Right ventricle myocardium inferior (tissue), 1 donor: ENCODE data around the gene ZBTB21. TPM values are rescaled to one million over a fixed set of nuclear protein-coding genes. Genes with fewer than 3 reads are reported as not detected.

Experiments used
- ATAC-seq: fragments of 200-7000 bp; cut with Tn5 transposase; one replicate; pipeline ENCODE4 v1.9.1; 2020; ENCODE audit warnings: mild to moderate bottlenecking, moderate library complexity
- DNase-seq: peaks from one replicate; pipeline ENCODE4 v3.0.0; 2021; ENCODE audit errors: missing footprints
- intact Hi-C: fragments of 100-400 bp; cut with DNase I; formaldehyde crosslinking; loops from one replicate; pipeline ENCODE4 v1.11.0; 2022
- total RNA-seq: library from RNA; stranded (reverse); fragmentation: NEBNext Ultra II Directional; extraction: Animal tissue kit (Norgen Biotek cat#: 25700); gene quantifications from one replicate; pipeline ENCODE4 v1.2.1, GENCODE V29; 2021
- donor health status: DM: no; HTN: yes; CAD: no; lungs with severe emphysema.

The ZBTB21 gene
- total RNA-seq, 1 donor from 2014 or later: 6.1 TPM

GRCh38 chr21:41977034-41977950 is 32.9 kb downstream of the ZBTB21 start:
- no peak for ATAC-seq
- intact Hi-C loops: no loop called here
- DNase-seq: peak; percentile 21

- DNase-seq: peak; percentile 27
- no peak for ATAC-seq
- intact Hi-C loops: no loop called here
Observed at GRCh38 chr21:41976611-41977010, 33.5 kb downstream of the ZBTB21 start.

GRCh38 chr21:41975391-41976272 is 34.5 kb downstream of the ZBTB21 start:
- DNase-seq (no peak), ATAC-seq (no peak)
- intact Hi-C loops: no loop called here

GRCh38 chr21:41974752-41975053 is 35.5 kb downstream of the ZBTB21 start:
- intact Hi-C loops: no loop called here
- no peak for DNase-seq
- no peak for ATAC-seq

GRCh38 chr21:41973861-41974751 is 36.1 kb downstream of the ZBTB21 start:
- ATAC-seq: peak; percentile 49
- intact Hi-C loops: no loop called here
- no peak for DNase-seq

GRCh38 chr21:41973427-41973831 is 36.7 kb downstream of the ZBTB21 start:
- ATAC-seq (no peak), DNase-seq (no peak)
- intact Hi-C loops: no loop called here

GRCh38 chr21:41972511-41973205 is 37.5 kb downstream of the ZBTB21 start:
- no peak for DNase-seq
- intact Hi-C loops: no loop called here
- no peak for ATAC-seq

- DNase-seq (no peak), ATAC-seq (no peak)
- intact Hi-C loops: no loop called here
Observed at GRCh38 chr21:41971891-41972290, 38.3 kb downstream of the ZBTB21 start.

- DNase-seq: no peak
- no peak for ATAC-seq
- intact Hi-C loops: no loop called here
Observed at GRCh38 chr21:41970751-41971653, 39.2 kb downstream of the ZBTB21 start.

GRCh38 chr21:41970106-41970391 is 40.1 kb downstream of the ZBTB21 start:
- intact Hi-C loops: no loop called here
- DNase-seq (no peak), ATAC-seq (no peak)

- intact Hi-C loops: no loop called here
- ATAC-seq (no peak), DNase-seq (no peak)
Observed at GRCh38 chr21:41967708-41968107, 42.5 kb downstream of the ZBTB21 start.

- intact Hi-C loops: no loop called here
- ATAC-seq: no peak
- DNase-seq: no peak
Observed at GRCh38 chr21:41966872-41967621, 43.1 kb downstream of the ZBTB21 start.

- DNase-seq: no peak
Observed at GRCh38 chr21:41966041-41966833, 43.9 kb downstream of the ZBTB21 start.

GRCh38 chr21:41965461-41966013 is 44.6 kb downstream of the ZBTB21 start:
- intact Hi-C loops: no loop called here
- ATAC-seq (no peak), DNase-seq (no peak)

More at GRCh38 chr21:41966041-41966833, 43.9 kb downstream of the ZBTB21 start:
- no peak for ATAC-seq
- intact Hi-C loops: no loop called here

GRCh38 chr21:41965045-41965444 is 45.1 kb downstream of the ZBTB21 start:
- ATAC-seq (no peak), DNase-seq (no peak)
- intact Hi-C loops: no loop called here

GRCh38 chr21:41964171-41964570 is 46.0 kb downstream of the ZBTB21 start:
- DNase-seq (no peak), ATAC-seq (no peak)
- intact Hi-C loops: no loop called here
